ENCODE results near the gene C12orf54. TPM values are rescaled to one million over a fixed set of nuclear protein-coding genes. Genes with fewer than 3 reads are reported as not detected.
"Not testable (repeated sequence)": the region's sequence is repeated elsewhere in the genome, so short reads cannot be mapped to it uniquely, and the experiment has no call there.

Gene C12orf54
- total RNA-seq, 1 donor from 2014 or later = not detected

DNA sequence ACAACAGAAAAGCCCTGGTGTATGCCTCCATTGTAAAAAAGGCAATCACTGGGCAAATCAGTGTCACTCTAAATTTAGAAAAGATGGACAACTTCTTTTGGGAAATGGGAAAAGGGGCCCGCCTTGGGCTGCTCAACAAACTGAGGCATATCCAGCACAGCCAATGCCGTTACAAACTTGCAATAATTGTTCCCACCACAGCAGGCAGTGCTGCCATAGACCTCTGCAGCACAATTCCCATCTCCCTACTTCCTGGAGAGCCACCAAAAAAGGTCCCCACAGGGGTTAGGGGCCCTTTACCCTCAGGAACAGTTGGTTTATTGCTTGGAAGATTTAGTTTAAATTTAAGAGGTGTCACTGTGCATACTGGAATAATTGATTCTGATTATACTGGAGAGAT, 26.7 kb downstream of the C12orf54 start:
- intact Hi-C loops (cut with micrococcal nuclease) = no loop called here

DNA sequence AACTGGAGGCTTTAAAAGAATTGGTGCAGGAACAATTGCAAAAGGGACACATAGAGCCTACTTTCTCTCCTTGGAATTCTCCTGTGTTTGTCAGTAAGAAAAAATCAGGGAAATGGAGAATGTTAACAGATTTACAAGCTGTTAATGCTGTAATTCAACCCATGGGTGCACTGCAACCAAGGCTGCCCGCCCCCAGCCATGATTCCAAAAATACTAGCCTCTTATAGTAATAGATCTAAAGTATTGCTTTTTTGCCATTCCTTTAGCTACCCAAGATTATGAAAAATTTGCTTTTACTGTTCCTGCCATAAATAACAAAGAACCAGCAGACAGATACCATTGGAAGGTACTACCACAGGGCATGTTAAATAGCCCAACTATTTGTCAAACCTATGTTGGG, 27.8 kb downstream of the C12orf54 start:
- intact Hi-C loops (cut with micrococcal nuclease) = no loop called here

DNA sequence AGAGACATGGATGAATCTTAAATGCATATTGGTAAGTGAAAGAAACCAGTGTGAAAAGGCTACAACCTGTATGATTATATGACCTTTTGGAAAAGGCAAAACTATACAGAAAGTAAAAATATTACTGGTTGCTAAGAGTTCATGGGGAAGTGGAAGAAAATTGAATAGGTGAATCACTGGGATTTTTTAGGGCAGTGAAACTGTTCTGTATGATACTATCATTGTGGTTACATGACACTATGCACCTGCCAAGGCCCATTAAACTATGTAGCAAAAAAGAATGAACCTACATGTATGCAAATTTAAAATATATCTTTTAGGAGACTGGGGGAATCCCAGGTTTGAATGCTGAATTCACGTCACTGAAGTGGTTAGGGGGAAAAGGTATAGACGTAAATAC, 30.6 kb downstream of the C12orf54 start:
- intact Hi-C loops (cut with micrococcal nuclease) = no loop called here

DNA sequence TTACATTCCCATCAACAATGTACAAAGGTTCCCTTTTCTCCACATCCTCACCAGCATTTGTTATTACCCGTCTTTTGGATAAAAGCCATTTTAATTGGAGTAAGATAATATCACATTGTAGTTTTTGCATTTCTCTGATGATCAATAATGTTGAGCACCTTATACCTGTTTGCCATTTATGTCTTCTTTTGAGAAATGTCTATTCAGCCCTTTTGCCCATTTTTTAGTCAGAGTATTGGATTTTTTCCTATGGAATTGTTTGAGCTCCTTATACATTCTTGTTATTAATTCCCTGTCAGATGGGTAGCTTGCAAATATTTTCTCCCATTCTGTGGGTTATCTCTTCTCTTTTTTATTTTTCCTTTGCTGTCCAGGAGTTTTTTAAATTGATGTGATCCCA, 32.4 kb downstream of the C12orf54 start:
- intact Hi-C loops (cut with micrococcal nuclease) = no loop called here

DNA sequence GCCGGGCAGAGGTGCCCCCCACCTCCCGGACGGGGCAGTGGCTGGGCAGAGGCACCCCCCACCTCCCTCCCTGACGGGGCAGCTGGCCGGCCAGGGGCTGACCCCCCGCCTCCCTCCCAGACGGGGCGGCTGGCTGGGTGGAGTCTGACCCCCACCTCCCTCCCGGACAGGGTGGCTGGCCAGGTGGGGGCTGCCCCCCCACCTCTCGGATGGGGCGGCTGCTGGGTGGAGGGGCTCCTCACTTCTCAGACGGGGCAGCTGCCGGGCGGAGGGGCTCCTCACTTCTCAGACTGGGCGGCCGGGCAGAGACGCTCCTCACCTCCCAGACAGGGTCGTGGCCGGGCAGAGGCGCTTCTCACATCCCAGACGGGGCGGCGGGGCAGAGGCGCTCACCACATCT, 38.1 kb downstream of the C12orf54 start:
- intact Hi-C loops (cut with micrococcal nuclease) = not testable (repeated sequence)

DNA sequence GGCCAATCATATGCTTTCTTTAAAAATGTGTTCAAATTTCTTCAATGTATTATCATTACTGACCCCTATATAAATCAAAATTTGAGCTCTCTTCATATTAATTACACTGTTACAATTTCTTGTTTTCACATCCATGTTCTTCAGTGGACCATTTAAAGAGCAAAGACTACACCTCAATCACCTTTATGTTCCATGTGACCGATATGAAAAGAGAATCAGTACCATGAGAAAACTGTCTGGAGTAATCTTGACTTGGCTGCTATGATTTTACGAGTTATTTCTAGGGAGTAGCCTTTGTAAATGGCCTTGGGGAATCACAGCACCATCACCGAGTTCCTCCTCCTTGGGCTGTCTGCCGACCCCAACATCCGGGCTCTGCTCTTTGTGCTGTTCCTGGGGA, 43.0 kb downstream of the C12orf54 start, which contains the start of gene OR8S1:
Gene OR8S1 (plus strand): TSS at position 301 of the 400 bp plus-strand sequence. CDS start 0 bp downstream, at position 301.
- intact Hi-C loops (cut with micrococcal nuclease) = no loop called here

DNA sequence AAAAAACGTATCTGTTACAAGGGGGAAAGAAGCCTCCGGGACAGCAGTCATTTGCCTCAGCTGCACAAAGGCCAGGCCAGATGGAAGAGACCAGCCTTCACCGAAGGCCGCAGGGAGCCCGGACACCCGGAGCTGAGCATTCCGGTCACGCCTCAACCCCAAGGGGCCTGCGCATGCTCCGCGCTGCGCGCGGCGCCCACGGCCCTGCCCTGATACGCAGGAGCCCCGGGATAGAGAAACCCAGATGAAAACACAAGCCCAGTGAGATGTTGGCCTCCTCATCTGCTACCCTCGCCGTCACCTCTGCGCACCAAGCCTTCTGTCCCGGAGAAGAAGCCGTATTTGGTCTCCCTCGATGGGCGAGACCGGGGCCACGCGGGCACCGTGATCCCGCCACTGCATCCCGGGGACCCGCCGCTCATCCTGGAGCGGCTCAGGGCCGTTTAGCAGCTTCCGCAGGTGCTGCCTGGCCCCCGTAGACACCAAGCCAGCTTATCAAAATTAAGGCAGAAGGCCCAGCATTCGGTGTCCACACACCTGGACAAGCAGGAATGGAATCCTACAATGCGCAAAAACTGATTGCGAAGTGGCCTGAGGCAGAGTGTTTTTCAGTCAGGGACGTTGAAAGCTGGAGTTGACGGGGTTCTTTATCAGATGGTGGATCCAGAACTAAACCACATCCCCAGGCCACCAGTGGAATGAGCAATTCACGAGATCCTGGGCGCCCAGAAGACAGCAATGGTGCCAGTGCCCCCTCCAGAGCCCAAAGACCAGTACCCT, 45.8 kb downstream of the C12orf54 start:
- intact Hi-C loops (cut with micrococcal nuclease) = no loop called here

DNA sequence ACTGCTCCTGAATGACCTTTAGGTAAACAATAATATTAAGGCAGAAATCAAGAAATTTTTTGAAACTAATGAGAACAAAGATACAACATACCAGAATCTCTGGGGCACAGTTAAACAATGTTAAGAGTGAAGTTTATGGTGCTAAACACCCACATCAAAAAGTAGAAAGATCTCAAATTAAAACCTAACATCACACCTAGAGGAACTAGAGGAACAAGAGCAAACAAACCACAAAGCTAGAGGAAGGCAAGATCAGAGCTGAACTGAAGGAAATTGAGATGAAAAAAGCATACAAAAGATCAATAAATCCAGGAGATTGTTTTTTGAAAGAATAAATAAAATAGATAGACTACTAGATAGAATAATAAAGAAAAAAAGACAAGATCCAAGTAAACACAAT, 50.3 kb downstream of the C12orf54 start:
- intact Hi-C loops (cut with micrococcal nuclease) = no loop called here

DNA sequence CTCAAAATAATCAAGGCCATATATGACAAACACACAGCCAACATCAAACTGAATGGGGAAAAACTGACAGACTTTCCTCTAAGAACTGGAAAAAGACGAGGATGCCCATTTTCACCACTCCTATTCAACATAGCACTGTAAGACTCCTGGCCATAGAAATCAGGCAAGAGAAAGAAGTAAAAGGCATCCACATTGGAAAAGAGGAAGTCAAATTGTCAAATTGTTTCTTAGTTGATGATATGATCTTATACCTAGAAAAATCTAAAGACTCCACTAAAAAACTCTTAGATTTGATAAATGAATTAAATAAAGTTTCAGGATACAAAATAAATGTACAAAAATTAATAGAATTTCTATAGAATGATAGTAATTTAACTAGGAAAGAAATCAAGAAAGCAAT, 54.3 kb downstream of the C12orf54 start:
- intact Hi-C loops (cut with micrococcal nuclease) = no loop called here

DNA sequence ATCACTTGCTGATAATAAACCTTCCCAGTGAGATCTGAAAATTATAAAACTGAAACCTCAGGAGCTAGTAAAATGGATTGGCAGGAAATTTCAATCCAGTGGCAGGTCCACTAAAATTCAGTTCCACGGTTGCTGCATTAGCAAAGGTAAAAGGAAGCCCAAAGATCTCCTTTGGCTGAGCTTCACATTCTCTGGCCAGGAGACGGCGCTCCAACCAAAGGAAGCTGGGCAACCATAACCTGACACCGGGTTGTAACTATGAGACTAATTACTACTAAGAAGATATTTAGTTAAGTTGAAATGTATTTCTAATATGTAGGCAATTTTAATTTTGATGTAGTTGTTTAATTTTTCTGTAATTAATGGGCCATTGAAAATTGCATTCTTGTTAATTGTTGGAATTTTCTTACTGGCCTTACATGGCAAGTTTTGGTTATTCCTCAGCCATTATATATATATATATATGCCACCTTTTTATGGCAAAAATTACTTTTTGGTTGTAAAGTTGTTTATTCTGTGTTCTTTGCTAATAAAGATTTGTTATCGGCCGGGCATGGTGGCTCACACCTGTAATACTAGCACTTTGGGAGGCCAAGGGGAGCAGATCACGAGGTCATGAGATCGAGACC, 60.1 kb downstream of the C12orf54 start:
- intact Hi-C loops (cut with micrococcal nuclease) = loop anchor here (1.0 to 2.0 kb wide), 2 partner anchors 76 to 252 kb away; no protein-coding TSS in a partner anchor

DNA sequence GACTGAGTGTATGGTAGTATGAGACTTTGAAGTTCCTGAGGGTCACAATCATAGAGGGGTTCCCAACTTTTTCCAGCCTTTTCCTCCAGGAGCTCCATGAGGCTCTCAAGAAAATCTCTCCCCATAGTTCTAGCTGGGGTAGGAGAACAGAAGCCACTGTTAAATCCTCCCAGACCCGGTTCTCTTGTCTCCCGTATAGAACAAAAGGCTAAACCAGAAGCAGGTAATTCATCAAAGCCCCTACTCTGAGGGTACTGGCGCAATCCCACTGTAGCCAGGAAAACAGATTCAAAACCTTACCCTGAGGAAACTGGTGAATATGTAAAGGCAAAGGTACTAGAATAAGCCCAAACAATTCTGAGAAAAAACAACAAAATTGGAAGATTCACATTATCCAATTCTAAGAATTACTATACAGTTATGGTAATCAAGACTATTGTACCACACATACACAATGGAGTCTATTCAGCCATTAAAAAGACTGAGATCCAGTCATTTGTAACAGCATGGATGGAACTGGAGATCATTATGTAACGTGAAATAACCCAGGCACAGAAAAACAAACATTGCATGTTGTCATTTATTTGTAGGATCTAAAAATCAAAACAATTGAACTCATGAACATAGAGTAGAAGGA, 63.7 kb downstream of the C12orf54 start:
- intact Hi-C loops (cut with micrococcal nuclease) = no loop called here

Other genes starting within 250 kb of the C12orf54 start
- gene ZNF641, start 131.6 kb upstream of the C12orf54 start, total RNA-seq = 23.9 and 26.2 TPM in 2 replicates
- gene ANP32D, start 9.9 kb upstream of the C12orf54 start, total RNA-seq = not detected in 2 replicates
- gene OR8S1, start 43.1 kb downstream of the C12orf54 start, total RNA-seq = not detected in 2 replicates
- not detected in 2 replicates for gene LALBA, start 87.5 kb downstream of the C12orf54 start, total RNA-seq
- 46.1 and 48.9 TPM in 2 replicates for gene KANSL2, start 199.7 kb downstream of the C12orf54 start, total RNA-seq
- gene CCNT1, start 234.2 kb downstream of the C12orf54 start, total RNA-seq = 49.1 and 59.0 TPM in 2 replicates